Measurements from ENCODE around the gene FOXP1.

FOXP1 gene

DNA sequence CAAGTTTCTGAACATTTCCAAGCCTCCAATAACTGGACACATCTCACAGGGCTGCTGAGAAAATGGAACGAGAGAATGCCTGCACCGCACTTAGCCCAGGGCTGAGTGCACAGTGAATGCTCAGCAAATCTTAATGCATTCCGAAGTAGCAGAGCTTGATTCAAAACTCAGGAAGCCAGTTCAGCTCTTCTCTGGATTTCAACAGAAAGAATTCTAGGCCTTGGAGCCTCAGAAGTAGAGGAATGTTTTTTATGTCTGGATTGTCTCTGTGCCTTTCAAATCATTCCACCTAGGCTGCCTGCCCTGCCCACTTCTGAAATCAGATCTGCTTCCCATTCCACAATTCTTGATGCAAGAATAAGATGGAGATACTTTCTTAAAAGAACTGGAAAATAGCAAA lies 9.6 kb upstream of the FOXP1 start:
- TF ChIP-seq TAF1 (IDR thresholded peaks at IDR 0.05; ENCODE audit: borderline replicate concordance, insufficient read depth, low read length) (no peak), FOXP2 (optimal IDR thresholded peaks at IDR 0.05; ENCODE audit: borderline replicate concordance, extremely low read depth, extremely low read length, insufficient read depth) (no peak), POLR2AphosphoS5 (IDR thresholded peaks at IDR 0.05; ENCODE audit: low read depth, low read length) (no peak), SIN3A (IDR thresholded peaks at IDR 0.05; ENCODE audit: borderline replicate concordance, insufficient read depth, low read length) (no peak)
- TF ChIP-seq, protein P1, sequence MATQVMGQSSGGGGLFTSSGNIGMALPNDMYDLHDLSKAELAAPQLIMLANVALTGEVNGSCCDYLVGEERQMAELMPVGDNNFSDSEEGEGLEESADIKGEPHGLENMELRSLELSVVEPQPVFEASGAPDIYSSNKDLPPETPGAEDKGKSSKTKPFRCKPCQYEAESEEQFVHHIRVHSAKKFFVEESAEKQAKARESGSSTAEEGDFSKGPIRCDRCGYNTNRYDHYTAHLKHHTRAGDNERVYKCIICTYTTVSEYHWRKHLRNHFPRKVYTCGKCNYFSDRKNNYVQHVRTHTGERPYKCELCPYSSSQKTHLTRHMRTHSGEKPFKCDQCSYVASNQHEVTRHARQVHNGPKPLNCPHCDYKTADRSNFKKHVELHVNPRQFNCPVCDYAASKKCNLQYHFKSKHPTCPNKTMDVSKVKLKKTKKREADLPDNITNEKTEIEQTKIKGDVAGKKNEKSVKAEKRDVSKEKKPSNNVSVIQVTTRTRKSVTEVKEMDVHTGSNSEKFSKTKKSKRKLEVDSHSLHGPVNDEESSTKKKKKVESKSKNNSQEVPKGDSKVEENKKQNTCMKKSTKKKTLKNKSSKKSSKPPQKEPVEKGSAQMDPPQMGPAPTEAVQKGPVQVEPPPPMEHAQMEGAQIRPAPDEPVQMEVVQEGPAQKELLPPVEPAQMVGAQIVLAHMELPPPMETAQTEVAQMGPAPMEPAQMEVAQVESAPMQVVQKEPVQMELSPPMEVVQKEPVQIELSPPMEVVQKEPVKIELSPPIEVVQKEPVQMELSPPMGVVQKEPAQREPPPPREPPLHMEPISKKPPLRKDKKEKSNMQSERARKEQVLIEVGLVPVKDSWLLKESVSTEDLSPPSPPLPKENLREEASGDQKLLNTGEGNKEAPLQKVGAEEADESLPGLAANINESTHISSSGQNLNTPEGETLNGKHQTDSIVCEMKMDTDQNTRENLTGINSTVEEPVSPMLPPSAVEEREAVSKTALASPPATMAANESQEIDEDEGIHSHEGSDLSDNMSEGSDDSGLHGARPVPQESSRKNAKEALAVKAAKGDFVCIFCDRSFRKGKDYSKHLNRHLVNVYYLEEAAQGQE (IDR thresholded peaks at IDR 0.05; ENCODE audit: insufficient read depth in 1 of 2, low read depth in 2 of 2, low read length in 2 of 2): no peak

DNA sequence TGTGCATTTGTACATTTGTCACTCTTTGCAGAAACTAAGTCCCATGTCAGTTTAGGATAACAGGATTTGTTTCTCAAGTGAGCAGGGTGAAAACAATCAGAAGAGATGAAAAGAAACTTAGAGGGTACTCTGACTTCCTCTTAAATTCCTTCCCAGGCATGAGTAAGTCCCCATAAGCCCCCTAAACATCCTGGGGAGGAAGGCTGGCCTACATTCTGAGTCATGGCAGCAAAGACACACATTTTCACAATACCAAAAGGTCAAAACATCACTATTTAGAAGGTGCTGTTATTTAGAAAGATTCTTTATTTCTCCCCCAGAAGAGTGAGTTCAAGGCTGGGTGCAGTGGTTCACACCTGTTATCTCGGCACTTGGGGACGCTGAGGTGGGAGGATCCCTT lies 7.6 kb upstream of the FOXP1 start:
- no peak for TF ChIP-seq POLR2AphosphoS5 (IDR thresholded peaks at IDR 0.05; ENCODE audit: low read depth, low read length)
- TF ChIP-seq SIN3A (IDR thresholded peaks at IDR 0.05; ENCODE audit: borderline replicate concordance, insufficient read depth, low read length): no peak
- no peak for TF ChIP-seq TAF1 (IDR thresholded peaks at IDR 0.05; ENCODE audit: borderline replicate concordance, insufficient read depth, low read length)
- TF ChIP-seq FOXP2 (optimal IDR thresholded peaks at IDR 0.05; ENCODE audit: borderline replicate concordance, extremely low read depth, extremely low read length, insufficient read depth): no peak
- TF ChIP-seq, protein P1 (IDR thresholded peaks at IDR 0.05; ENCODE audit: insufficient read depth in 1 of 2, low read depth in 2 of 2, low read length in 2 of 2): no peak

DNA sequence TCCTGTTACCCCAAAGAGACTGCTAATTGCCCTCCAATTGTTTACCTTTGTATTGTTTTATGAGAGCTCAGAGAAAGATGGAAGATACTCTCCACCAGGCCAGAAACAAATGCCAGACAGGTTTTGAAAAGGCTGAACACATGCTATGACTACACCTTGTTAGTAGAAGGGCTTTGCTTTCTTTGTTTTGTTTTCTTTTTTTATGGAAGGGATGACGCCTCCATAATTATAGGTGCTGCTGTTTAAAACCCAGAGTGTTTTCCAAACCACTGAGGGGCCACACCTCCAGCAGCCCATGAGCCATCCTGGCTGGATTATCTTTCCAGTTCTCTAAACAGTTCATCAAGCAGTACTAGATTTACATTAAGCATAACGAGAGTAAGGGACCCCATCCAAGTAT lies 5.6 kb upstream of the FOXP1 start:
- TF ChIP-seq TAF1 (IDR thresholded peaks at IDR 0.05; ENCODE audit: borderline replicate concordance, insufficient read depth, low read length) (no peak), FOXP2 (optimal IDR thresholded peaks at IDR 0.05; ENCODE audit: borderline replicate concordance, extremely low read depth, extremely low read length, insufficient read depth) (no peak), POLR2AphosphoS5 (IDR thresholded peaks at IDR 0.05; ENCODE audit: low read depth, low read length) (no peak), SIN3A (IDR thresholded peaks at IDR 0.05; ENCODE audit: borderline replicate concordance, insufficient read depth, low read length) (no peak)
- TF ChIP-seq, protein P1 (IDR thresholded peaks at IDR 0.05; ENCODE audit: insufficient read depth in 1 of 2, low read depth in 2 of 2, low read length in 2 of 2): no peak

DNA sequence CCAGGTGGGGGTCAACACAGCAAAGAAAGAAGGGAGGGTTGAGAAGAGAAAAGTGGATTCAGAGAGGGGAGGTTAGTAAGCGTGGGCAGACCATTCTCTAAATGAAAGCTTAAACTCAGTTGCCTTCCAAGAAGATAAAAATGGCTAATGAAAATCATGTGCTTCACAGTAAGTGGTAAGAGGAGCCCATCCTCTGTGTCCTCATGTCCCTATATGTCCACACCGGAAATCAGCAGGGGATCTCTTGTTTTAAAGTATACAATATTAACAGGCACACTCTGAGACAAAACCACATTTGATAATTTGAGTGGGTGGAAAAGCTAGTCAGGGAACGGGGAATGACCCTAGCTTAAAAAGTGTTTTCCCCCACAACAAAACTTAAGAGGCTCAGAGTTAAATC lies 4.4 kb upstream of the FOXP1 start:
- TF ChIP-seq SIN3A (IDR thresholded peaks at IDR 0.05; ENCODE audit: borderline replicate concordance, insufficient read depth, low read length) (no peak), POLR2AphosphoS5 (IDR thresholded peaks at IDR 0.05; ENCODE audit: low read depth, low read length) (no peak), TAF1 (IDR thresholded peaks at IDR 0.05; ENCODE audit: borderline replicate concordance, insufficient read depth, low read length) (no peak), FOXP2 (optimal IDR thresholded peaks at IDR 0.05; ENCODE audit: borderline replicate concordance, extremely low read depth, extremely low read length, insufficient read depth) (no peak)
- TF ChIP-seq, protein P1 (IDR thresholded peaks at IDR 0.05; ENCODE audit: insufficient read depth in 1 of 2, low read depth in 2 of 2, low read length in 2 of 2): no peak

DNA sequence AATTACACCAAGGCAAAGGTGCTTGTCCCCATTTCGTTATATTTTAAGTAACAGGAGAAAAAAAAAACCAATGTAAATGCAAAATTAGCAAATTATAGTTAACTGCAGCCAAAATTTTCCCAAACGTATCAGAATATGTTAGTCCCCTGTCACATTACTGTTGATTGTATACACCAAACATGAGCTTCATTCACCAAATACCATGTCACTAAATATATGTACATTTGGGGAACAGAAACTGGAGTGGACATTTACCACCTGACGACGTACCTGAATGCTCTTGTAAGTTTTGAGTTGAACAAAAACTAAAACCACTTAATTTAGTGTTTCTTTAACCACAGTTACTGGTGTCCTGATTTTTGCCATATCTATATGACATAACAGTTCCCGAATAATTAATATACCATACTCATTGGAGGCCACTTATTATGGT lies 3.3 kb upstream of the FOXP1 start:
- TF ChIP-seq FOXP2 (optimal IDR thresholded peaks at IDR 0.05; ENCODE audit: borderline replicate concordance, extremely low read depth, extremely low read length, insufficient read depth) (no peak), TAF1 (IDR thresholded peaks at IDR 0.05; ENCODE audit: borderline replicate concordance, insufficient read depth, low read length) (no peak), SIN3A (IDR thresholded peaks at IDR 0.05; ENCODE audit: borderline replicate concordance, insufficient read depth, low read length) (no peak), POLR2AphosphoS5 (IDR thresholded peaks at IDR 0.05; ENCODE audit: low read depth, low read length) (no peak)
- TF ChIP-seq, protein P1 (IDR thresholded peaks at IDR 0.05; ENCODE audit: insufficient read depth in 1 of 2, low read depth in 2 of 2, low read length in 2 of 2): no peak
